Psoas muscle (tissue), 8 donors: Measurements from ENCODE around the gene ANKH. TPM values are rescaled to one million over a fixed set of nuclear protein-coding genes. Genes with fewer than 3 reads are reported as not detected.
"Not testable (repeated sequence)": the region's sequence is repeated elsewhere in the genome, so short reads cannot be mapped to it uniquely, and the experiment has no call there.

Source experiments
- ATAC-seq, 4 donors: fragments of 200-7000 bp; cut with Tn5 transposase; one replicate each; pipeline ENCODE4 v1.9.1; 2020; ENCODE audit warnings: moderate library complexity in 3 of 4, mild to moderate bottlenecking in 2 of 4
- DNase-seq, 2 donors: peaks; one replicate each; pipeline ENCODE4 v3.0.0-alpha.2; 2020
- H3K27ac ChIP-seq: fragments of 200-600 bp; one replicate; pipeline ENCODE4 v1.8.0; 2022
- H3K27me3 ChIP-seq, 3 donors: fragments of 200-600 bp in 1 of 3; one replicate each; pipeline versions ENCODE4 v1.6.1 to v1.8.0; 2013 to 2022; ENCODE audit warnings: low read length in 2 of 3, mild to moderate bottlenecking in 2 of 3, moderate library complexity in 1 of 3; ENCODE audit not compliant: insufficient read depth in 3 of 3
- H3K36me3 ChIP-seq, 2 donors: fragments of 200-600 bp in 1 of 2; one replicate each; pipeline versions ENCODE4 v1.6.1 to v1.8.0; 2013 to 2022; ENCODE audit warnings: low read depth in 1 of 2, mild to moderate bottlenecking in 1 of 2, moderate library complexity in 1 of 2; ENCODE audit not compliant: insufficient read depth in 1 of 2
- H3K4me1 ChIP-seq: fragments of 200-600 bp; one replicate; pipeline ENCODE4 v1.8.0; 2022
- H3K4me3 ChIP-seq: fragments of 200-600 bp; one replicate; pipeline ENCODE4 v1.8.0; 2022; ENCODE audit warnings: mild to moderate bottlenecking
- H3K9me3 ChIP-seq: fragments of 200-600 bp; one replicate; pipeline ENCODE4 v1.8.0; 2022
- WGBS, 3 donors: extraction: QIAGEN DNeasy Blood & Tissue Kit; methylation state at CpG; one replicate each; pipeline versions ENCODE4 v1.1.6 to v1.1.7; 2013; 5-methylcytosine and 5-hydroxymethylcytosine counted together
- intact Hi-C, 2 donors: fragments of 100-400 bp; cut with DNase I; formaldehyde crosslinking; loops; one replicate each; pipeline versions ENCODE4 v1.11.0 to v1.14.2; 2022
- polyA plus RNA-seq, 3 donors: library from polyadenylated mRNA; stranded (reverse); fragments of 200-250 nt; gene quantifications; one replicate each; pipeline ENCODE4 v1.2.3, GENCODE V29; 2013
- total RNA-seq, 4 donors: library from RNA; stranded (reverse); fragmentation: NEBNext Ultra II Directional in 2 of 4; extraction: Animal tissue kit (Norgen Biotek cat#: 25700) in 2 of 4; gene quantifications; one replicate each; pipeline versions ENCODE4 v1.2.1 to v1.2.4, GENCODE V29; 2021 to 2023
- TF ChIP-seq, protein P1 (sequence below): fragments of 200-600 bp; IDR thresholded peaks from one replicate; pipeline ENCODE4 v1.8.0; 2022; ENCODE audit warnings: antibody characterized with exemption
- donor health status: healthy with polysubstance abuse.
- donor health status: DM: no; HTN: no; CAD: no; lungs with moderate emphysema.
- donor health status: Bipolar disorder and iron deficiency.
- donor health status: healthy.
- donor health status: DM: yes; HTN: yes; CAD: no.
- donor health status: DM: no; HTN: no; CAD: no.
- donor health status: DM: no; HTN: no; CAD: no.
- donor health status: DM: yes; HTN: yes; CAD: no.

Gene ANKH
- total and polyA plus RNA-seq, 7 donors, result 24.0 to 92.8 (median 63.0) TPM

DNA sequence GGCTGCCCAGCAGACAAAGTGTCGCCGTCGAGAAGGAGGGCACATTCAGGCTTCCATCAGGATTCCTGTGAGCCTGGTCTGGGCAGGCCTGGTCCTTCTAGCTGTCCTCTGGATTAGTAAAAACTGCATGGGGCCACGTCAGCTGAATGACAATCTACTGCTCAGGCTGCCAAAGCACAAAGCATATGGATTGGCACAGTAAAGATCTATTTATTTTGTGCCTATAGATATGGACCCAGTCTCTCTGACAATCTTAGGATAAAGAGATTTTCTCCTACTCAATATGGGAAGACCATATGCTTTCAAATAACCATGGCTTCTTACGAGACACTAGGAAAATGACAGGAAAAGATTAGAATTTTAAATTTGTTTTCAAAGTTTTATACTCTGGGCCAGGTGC lies 24.1 kb downstream of the ANKH start:
- WGBS, 3 donors, result 83 to 90% (median 86%) methylated on average over 5 of the region's 5 CpGs
- intact Hi-C loops, result no loop called here
- no peaks in the 10 kb centered on the region for H3K9me3 ChIP-seq
- no peak overlapping the region for H3K27ac ChIP-seq
- no peaks in the 10 kb centered on the region for H3K27me3 ChIP-seq
- TF ChIP-seq, protein P1, sequence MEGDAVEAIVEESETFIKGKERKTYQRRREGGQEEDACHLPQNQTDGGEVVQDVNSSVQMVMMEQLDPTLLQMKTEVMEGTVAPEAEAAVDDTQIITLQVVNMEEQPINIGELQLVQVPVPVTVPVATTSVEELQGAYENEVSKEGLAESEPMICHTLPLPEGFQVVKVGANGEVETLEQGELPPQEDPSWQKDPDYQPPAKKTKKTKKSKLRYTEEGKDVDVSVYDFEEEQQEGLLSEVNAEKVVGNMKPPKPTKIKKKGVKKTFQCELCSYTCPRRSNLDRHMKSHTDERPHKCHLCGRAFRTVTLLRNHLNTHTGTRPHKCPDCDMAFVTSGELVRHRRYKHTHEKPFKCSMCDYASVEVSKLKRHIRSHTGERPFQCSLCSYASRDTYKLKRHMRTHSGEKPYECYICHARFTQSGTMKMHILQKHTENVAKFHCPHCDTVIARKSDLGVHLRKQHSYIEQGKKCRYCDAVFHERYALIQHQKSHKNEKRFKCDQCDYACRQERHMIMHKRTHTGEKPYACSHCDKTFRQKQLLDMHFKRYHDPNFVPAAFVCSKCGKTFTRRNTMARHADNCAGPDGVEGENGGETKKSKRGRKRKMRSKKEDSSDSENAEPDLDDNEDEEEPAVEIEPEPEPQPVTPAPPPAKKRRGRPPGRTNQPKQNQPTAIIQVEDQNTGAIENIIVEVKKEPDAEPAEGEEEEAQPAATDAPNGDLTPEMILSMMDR, result no peak
- DNase-seq, result no peak
- peaks cover 22% of the 10 kb centered on the region for H3K4me1 ChIP-seq
- peaks cover 0 to 3% of the 10 kb centered on the region in 2 donors for H3K36me3 ChIP-seq
- no peak for ATAC-seq
- no peak overlapping the region for H3K4me3 ChIP-seq

DNA sequence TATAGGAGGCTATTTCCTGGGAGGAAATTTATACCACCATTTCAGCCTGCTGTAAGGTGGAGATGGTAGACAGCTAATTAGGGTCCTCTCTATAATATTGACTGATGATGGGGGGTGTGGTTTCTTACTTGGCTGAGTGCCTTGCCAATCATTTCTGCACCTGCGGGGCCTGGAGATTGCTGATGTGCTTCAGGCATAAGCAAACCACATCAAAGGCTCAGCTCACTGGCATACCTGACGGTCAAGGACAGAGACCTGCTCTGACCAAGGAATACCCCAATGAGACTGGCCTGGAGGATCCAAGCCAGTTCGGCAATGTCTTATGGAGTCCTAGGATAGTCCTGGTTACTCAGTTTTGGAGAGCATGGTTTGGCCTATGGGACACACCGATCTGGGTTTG lies 29.5 kb downstream of the ANKH start:
- intact Hi-C loops, result no loop called here
- Histone ChIP-seq H3K36me3 (peaks cover 0 to 4% of the 10 kb centered on the region in 2 donors), H3K9me3 (no peaks in the 10 kb centered on the region), H3K4me3 (no peak overlapping the region), H3K27me3 (no peaks in the 10 kb centered on the region), H3K4me1 (no peaks in the 10 kb centered on the region), H3K27ac (no peak overlapping the region)
- TF ChIP-seq, protein P1, result no peak
- DNase-seq, result no peak
- 95 to 100% (median 98%) methylated on average over 4 of the region's 4 CpGs for WGBS, 3 donors
- ATAC-seq, result no peak

DNA sequence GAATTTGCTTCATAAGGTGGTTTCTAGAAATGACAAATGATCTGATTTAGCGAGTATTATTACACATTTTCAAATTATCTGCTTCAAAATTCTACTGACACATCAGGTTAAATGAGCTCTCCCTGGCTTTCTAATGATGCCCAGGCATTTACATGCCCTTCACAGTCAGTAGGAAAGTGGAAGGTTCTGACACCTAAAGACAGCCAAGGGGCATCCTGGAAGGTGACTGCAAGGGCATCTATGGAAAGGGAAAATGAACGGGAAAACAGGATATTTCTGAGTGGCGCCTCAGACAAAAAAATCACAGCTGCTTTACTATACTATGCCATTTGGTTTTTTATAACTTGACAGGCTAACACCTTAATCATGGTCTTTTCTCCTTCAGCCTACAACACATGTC lies 31.0 kb downstream of the ANKH start:
- peaks cover 0 to 4% of the 10 kb centered on the region in 2 donors for H3K36me3 ChIP-seq
- H3K4me1 ChIP-seq, result no peaks in the 10 kb centered on the region
- no peaks in the 10 kb centered on the region for H3K27me3 ChIP-seq
- no peaks in the 10 kb centered on the region for H3K9me3 ChIP-seq
- ATAC-seq (no peak), DNase-seq (no peak)
- 78 to 88% (median 87%) methylated on average over 3 of the region's 3 CpGs for WGBS, 3 donors
- intact Hi-C loops, result no loop called here
- H3K4me3 ChIP-seq, result no peak overlapping the region
- TF ChIP-seq, protein P1, result no peak
- H3K27ac ChIP-seq, result no peak overlapping the region

DNA sequence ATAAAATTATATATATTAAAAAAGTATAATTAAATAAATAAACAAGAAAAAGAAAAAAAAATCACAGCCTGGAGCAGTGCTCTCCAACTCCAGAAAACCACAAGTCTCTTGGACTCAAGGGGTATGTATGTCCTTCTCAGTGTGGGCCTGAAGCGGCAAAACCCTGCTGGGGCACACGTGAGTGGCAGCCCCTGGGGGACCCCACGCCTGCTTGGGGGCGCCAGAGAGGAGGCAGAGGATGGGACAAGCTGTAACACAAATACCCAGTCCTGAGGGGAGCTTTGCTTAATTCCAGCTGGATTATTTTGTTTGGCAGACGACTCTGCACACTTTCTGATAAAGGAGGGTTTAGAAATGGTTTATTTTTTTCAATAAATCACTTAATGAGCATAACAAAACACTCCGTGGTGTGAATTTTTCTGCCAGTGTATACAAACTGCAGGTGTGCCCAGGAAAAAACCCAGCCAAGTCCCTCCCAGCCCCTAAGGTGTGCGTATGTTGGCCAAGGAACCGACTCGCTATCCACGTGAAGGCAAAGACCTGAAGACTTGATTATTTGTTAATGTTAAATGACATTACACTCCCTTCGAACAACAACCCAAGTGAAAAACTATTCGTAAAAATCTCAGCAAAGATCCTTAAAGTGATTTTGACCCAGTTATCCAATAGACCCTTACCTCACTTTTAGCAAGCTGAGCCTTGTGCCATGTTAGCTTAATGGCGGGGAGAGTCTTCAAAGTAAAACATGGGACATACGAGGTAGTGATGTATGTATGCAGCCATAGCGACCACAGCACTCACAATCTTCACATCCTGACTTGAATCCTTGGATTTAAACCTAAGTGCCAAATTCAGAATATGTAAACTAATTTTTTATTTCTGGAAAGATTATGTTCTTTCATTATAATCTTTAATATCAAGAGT lies 32.9 kb downstream of the ANKH start:
- Histone ChIP-seq H3K4me3 (no peak overlapping the region), H3K36me3 (peaks cover 0 to 4% of the 10 kb centered on the region in 2 donors), H3K27ac (no peak overlapping the region), H3K9me3 (no peaks in the 10 kb centered on the region), H3K4me1 (peaks cover 11% of the 10 kb centered on the region), H3K27me3 (no peaks in the 10 kb centered on the region)
- no peak for DNase-seq
- intact Hi-C loops, result no loop called here
- TF ChIP-seq, protein P1, result no peak
- no peak for ATAC-seq
- WGBS, 3 donors, result 85 to 91% (median 85%) methylated on average over 15 of the region's 15 CpGs

DNA sequence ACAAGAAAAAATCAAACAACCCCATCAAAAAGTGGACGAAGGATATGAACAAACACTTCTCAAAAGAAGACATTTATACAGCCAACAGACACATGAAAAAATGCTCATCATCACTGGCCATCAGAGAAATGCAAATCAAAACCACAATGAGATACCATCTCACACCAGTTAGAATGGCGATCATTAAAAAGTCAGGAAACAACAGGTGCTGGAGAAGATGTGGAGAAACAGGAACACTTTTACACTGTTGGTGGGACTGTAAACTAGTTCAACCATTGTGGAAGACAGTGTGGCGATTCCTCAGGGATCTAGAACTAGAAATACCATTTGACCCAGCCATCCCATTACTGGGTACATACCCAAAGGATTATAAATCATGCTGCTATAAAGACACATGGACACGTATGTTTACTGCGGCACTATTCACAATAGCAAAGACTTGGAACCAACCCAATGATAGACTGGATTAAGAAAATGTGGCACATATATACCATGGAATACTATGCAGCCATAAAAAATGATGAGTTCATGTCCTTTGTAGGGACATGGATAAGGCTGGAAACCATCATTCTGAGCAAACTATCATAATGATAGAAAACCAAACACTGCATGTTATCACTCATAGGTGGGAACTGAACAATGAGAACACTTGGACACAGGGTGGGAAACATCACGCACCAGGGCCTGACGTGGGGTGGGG lies 34.0 kb downstream of the ANKH start:
- H3K9me3 ChIP-seq, ATAC-seq, H3K27ac ChIP-seq, H3K36me3 ChIP-seq, DNase-seq, H3K27me3 ChIP-seq, intact Hi-C loops, H3K4me3 ChIP-seq: not testable (repeated sequence)
- H3K4me1 ChIP-seq, result peaks cover 21% of the 10 kb centered on the region
- 96 to 98% (median 97%) methylated on average over 5 of the region's 7 CpGs for WGBS, 3 donors
